WTC11 (cell line): ENCODE measurements around the gene KIAA0408.
"Not testable (repeated sequence)": the region's sequence is repeated elsewhere in the genome, so short reads cannot be mapped to it uniquely, and the experiment has no call there.

Source experiments
- CREB1 ChIP-seq: sonication (generic); formaldehyde crosslinking; IDR thresholded peaks from 2 replicates; pipeline ENCODE4 v1.8.0; 2023; ENCODE audit warnings: mild to moderate bottlenecking, missing genetic modification reagents
- CTCF ChIP-seq: fragments of 200-600 bp; IDR thresholded peaks from 2 replicates; pipeline ENCODE4 v1.8.0; 2022; ENCODE audit warnings: antibody characterized with exemption
- JUN ChIP-seq: sonication (generic); formaldehyde crosslinking; IDR thresholded peaks from 2 replicates; pipeline ENCODE4 v1.8.0; 2023; ENCODE audit warnings: mild to moderate bottlenecking, missing genetic modification reagents
- TEAD4 ChIP-seq: sonication (generic); formaldehyde crosslinking; IDR thresholded peaks from 2 replicates; pipeline ENCODE4 v1.8.0; 2022; ENCODE audit warnings: mild to moderate bottlenecking, missing genetic modification reagents

- not testable (repeated sequence) for TF ChIP-seq CTCF; TEAD4; JUN (CRISPR knock-in tag); CREB1 (CRISPR knock-in tag)
Measured at GRCh38 chr6:127413123-127413522, 46.1 kb downstream of the KIAA0408 start.
